SU-DHL-6 (cell line): ENCODE results near the gene DDX39B.

ENCODE experiments used
- EZH2phosphoT487 ChIP-seq: fragments of 200-600 bp; sonication (generic), shearing (Covaris generic); conservative IDR thresholded peaks from 2 replicates; pipeline ENCODE4 v1.6.1; 2018; ENCODE audit warnings: mild to moderate bottlenecking, antibody characterized with exemption, low read length, moderate library complexity, mixed read lengths
- TF ChIP-seq, protein P1 (sequence below): fragments of 200-600 bp; sonication (generic); IDR thresholded peaks from one replicate; pipeline ENCODE4 v1.5.1; 2017; ENCODE audit warnings: antibody characterized with exemption, mild to moderate bottlenecking, low read length, moderate library complexity; ENCODE audit not compliant: insufficient read depth, poor library complexity, severe bottlenecking

DNA sequence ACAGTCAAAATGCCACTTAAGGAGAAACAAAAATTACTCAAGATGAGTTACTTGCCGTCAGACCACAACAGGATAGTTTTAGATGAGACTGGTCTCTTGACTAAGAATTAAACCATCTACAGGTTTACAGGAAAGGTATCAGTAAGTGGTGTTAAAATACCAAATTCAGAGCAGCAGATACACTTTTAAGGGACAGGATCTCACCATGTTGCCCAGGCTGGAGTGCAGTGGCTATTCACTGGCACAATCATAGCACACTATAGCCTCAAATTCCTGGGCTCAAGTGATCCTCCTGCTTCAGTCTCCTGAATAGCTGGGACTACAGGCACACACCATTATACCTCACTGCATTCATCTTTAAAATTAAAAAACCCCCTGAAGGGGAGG, 8.4 kb downstream of the DDX39B start:
- TF ChIP-seq, protein P1, sequence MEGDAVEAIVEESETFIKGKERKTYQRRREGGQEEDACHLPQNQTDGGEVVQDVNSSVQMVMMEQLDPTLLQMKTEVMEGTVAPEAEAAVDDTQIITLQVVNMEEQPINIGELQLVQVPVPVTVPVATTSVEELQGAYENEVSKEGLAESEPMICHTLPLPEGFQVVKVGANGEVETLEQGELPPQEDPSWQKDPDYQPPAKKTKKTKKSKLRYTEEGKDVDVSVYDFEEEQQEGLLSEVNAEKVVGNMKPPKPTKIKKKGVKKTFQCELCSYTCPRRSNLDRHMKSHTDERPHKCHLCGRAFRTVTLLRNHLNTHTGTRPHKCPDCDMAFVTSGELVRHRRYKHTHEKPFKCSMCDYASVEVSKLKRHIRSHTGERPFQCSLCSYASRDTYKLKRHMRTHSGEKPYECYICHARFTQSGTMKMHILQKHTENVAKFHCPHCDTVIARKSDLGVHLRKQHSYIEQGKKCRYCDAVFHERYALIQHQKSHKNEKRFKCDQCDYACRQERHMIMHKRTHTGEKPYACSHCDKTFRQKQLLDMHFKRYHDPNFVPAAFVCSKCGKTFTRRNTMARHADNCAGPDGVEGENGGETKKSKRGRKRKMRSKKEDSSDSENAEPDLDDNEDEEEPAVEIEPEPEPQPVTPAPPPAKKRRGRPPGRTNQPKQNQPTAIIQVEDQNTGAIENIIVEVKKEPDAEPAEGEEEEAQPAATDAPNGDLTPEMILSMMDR = no peak
- TF ChIP-seq EZH2phosphoT487 = no peak
